Endodermal cell (in vitro differentiated cells): ENCODE results near the gene SAMD13. TPM values are rescaled to one million over a fixed set of nuclear protein-coding genes. Genes with fewer than 3 reads are reported as not detected.

Experiments used
- DNase-seq: peaks from one replicate; pipeline ENCODE4 v3.0.0-alpha.2; 2017
- H3K27ac ChIP-seq: 2 replicates; pipeline ENCODE4 v1.5.1; 2013; ENCODE audit warnings: mild to moderate bottlenecking, low read depth, low read length, moderate library complexity
- H3K27me3 ChIP-seq: 2 replicates; pipeline ENCODE4 v1.6.1; 2013; ENCODE audit warnings: mild to moderate bottlenecking, low read length, moderate library complexity; ENCODE audit not compliant: insufficient read depth, control insufficient read depth, poor library complexity, severe bottlenecking
- H3K36me3 ChIP-seq: 2 replicates; pipeline ENCODE4 v1.7.0; 2013; ENCODE audit warnings: mild to moderate bottlenecking, low read length, moderate library complexity; ENCODE audit not compliant: control insufficient read depth, insufficient read depth
- H3K4me1 ChIP-seq: one replicate; pipeline ENCODE4 v1.7.0; 2013; ENCODE audit warnings: low read length; ENCODE audit not compliant: control insufficient read depth, insufficient read depth
- H3K4me3 ChIP-seq: 2 replicates; pipeline ENCODE4 v1.5.1; 2013; ENCODE audit warnings: mild to moderate bottlenecking, low read length, moderate library complexity
- H3K9ac ChIP-seq: 2 replicates; pipeline ENCODE4 v1.6.1; 2013; ENCODE audit warnings: mild to moderate bottlenecking, low read length, moderate library complexity; ENCODE audit not compliant: poor library complexity, severe bottlenecking; ENCODE audit errors: extremely low read depth
- H3K9me3 ChIP-seq: 2 replicates; pipeline ENCODE4 v1.6.1; 2013; ENCODE audit warnings: mild to moderate bottlenecking, low read length, moderate library complexity; ENCODE audit not compliant: control insufficient read depth
- H3K27ac Mint-ChIP-seq: 2 replicates; pipeline ENCODE4 v1.8.0; 2020; ENCODE audit warnings: mixed read lengths
- H3K27me3 Mint-ChIP-seq: 2 replicates; pipeline ENCODE4 v1.8.0; 2021; ENCODE audit warnings: mild to moderate bottlenecking, mixed read lengths; ENCODE audit not compliant: insufficient read depth
- H3K36me3 Mint-ChIP-seq: 2 replicates; pipeline ENCODE4 v1.8.0; 2020; ENCODE audit warnings: low read depth, mixed read lengths
- H3K4me1 Mint-ChIP-seq: 2 replicates; pipeline ENCODE4 v1.8.0; 2020; ENCODE audit warnings: mixed read lengths
- H3K4me3 Mint-ChIP-seq: 2 replicates; pipeline ENCODE4 v1.8.0; 2020; ENCODE audit warnings: mild to moderate bottlenecking, moderate library complexity, mixed read lengths
- H3K9me3 Mint-ChIP-seq: 2 replicates; pipeline ENCODE4 v1.8.0; 2020; ENCODE audit warnings: mild to moderate bottlenecking, mixed read lengths
- WGBS, 2 experiments: methylation state at CpG; one replicate each; pipeline versions ENCODE4 v1.1.5 to v1.1.7; 2013; ENCODE audit warnings: missing lambda C conversion rate in 2 of 2, mixed read lengths in 1 of 2; ENCODE audit not compliant: insufficient coverage in 1 of 2, insufficient read length in 1 of 2; 5-methylcytosine and 5-hydroxymethylcytosine counted together
- total RNA-seq, 2 donors: library from RNA; stranded (reverse); fragmentation: NEBNext Ultra II Directional in 1 of 2; extraction: Animal tissue kit (Norgen Biotek cat#: 25700) in 1 of 2; gene quantifications; 2 replicates in 1 of 2; 3 replicates in 1 of 2; pipeline ENCODE4 v1.2.1, GENCODE V29; 2021
- TF ChIP-seq, protein P1 (sequence below): fragments of 200-600 bp; sonication (generic); conservative IDR thresholded peaks from 2 replicates; pipeline ENCODE4 v1.5.0; 2021; ENCODE audit warnings: antibody characterized with exemption, mild to moderate bottlenecking

SAMD13 gene
- total RNA-seq, 2 donors from 2014 or later, result 1.8 to 2.5 TPM

DNA sequence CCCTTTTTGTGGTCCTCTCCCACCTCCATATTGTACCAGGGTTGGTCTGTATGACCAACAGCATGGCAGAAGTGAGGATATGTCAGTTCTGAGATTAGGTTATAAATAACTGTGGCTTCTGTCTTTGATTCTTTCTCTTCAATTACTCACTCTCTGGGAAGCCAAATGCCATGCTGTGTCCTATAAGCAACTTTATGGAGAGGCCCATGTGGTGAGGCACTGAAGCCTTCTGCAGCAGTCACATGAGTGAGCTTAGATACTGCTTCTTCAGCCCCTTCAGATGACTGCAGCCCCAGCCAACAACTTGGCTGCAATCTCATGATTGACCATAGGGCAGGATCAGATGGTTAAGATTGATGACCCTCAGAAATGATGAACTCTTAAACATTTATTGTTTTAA lies 34.0 kb upstream of the SAMD13 start:
- Histone ChIP-seq H3K36me3 (no peaks in the 10 kb centered on the region), H3K27ac (no peak overlapping the region), H3K27me3 (no peaks in the 10 kb centered on the region), H3K4me3 (no peak overlapping the region), H3K9me3 (no peaks in the 10 kb centered on the region), H3K9ac (no peak overlapping the region), H3K4me1 (no peaks in the 10 kb centered on the region)
- H3K4me3 Mint-ChIP-seq, result no peak overlapping the region
- DNase-seq, result no peak
- H3K36me3 Mint-ChIP-seq, result no peaks in the 10 kb centered on the region
- no peaks in the 10 kb centered on the region for H3K27me3 Mint-ChIP-seq
- H3K27ac Mint-ChIP-seq, result no peak overlapping the region
- peaks cover 15% of the 10 kb centered on the region for H3K4me1 Mint-ChIP-seq
- H3K9me3 Mint-ChIP-seq, result no peaks in the 10 kb centered on the region
- TF ChIP-seq, protein P1, sequence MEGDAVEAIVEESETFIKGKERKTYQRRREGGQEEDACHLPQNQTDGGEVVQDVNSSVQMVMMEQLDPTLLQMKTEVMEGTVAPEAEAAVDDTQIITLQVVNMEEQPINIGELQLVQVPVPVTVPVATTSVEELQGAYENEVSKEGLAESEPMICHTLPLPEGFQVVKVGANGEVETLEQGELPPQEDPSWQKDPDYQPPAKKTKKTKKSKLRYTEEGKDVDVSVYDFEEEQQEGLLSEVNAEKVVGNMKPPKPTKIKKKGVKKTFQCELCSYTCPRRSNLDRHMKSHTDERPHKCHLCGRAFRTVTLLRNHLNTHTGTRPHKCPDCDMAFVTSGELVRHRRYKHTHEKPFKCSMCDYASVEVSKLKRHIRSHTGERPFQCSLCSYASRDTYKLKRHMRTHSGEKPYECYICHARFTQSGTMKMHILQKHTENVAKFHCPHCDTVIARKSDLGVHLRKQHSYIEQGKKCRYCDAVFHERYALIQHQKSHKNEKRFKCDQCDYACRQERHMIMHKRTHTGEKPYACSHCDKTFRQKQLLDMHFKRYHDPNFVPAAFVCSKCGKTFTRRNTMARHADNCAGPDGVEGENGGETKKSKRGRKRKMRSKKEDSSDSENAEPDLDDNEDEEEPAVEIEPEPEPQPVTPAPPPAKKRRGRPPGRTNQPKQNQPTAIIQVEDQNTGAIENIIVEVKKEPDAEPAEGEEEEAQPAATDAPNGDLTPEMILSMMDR, result no peak

DNA sequence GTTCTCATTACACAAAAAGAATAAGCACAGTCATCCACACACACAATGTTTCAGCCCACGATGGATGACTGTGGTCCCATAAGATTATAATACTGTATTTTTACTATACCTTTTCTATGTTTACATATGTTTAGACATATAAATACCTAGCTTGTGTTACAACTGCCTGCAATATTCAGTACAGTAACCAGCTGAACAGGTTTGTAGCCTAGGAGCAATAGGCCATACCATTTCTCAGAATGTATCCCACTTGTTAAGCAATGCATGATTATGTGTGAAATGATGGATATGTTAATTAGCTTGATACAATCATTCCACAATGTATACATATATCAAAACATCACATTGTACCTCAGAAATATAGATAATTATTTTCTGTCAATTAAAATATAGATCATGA lies 33.2 kb upstream of the SAMD13 start:
- no peaks in the 10 kb centered on the region for H3K4me1 ChIP-seq
- H3K4me1 Mint-ChIP-seq, result peaks cover 17% of the 10 kb centered on the region
- no peak overlapping the region for H3K27ac ChIP-seq
- H3K4me3 Mint-ChIP-seq, result no peak overlapping the region
- WGBS, 2 experiments, result no CpG with 5 or more reads among the region's 1 CpG
- H3K9me3 Mint-ChIP-seq, result no peaks in the 10 kb centered on the region
- no peaks in the 10 kb centered on the region for H3K9me3 ChIP-seq
- H3K4me3 ChIP-seq, result no peak overlapping the region
- no peaks in the 10 kb centered on the region for H3K36me3 Mint-ChIP-seq
- no peak overlapping the region for H3K27ac Mint-ChIP-seq
- H3K9ac ChIP-seq, result no peak overlapping the region
- H3K27me3 ChIP-seq, result no peaks in the 10 kb centered on the region
- TF ChIP-seq, protein P1, result no peak
- H3K36me3 ChIP-seq, result no peaks in the 10 kb centered on the region
- no peaks in the 10 kb centered on the region for H3K27me3 Mint-ChIP-seq
- no peak for DNase-seq

DNA sequence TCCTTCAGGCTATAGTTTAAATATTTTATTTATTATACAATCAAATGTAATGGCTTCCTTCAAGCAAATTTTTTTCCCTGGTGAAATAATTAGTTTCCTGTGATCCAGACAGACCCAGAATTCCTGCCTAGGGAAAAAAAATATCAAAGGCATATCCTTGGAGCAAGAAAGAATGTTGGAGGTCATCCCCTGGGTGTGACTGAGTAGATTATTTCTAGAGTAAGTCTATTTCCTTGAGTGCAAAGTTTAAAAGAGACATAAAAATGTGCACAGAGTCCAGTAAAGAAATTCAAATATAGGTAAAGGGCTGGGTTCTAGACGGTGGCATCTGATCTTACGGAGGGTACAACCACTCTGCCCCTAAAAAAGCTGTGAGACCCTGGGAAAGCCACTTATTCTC lies 32.2 kb upstream of the SAMD13 start:
- H3K9me3 ChIP-seq, result no peaks in the 10 kb centered on the region
- H3K4me3 ChIP-seq, result no peak overlapping the region
- Mint-ChIP-seq H3K4me1 (peaks cover 17% of the 10 kb centered on the region), H3K27ac (no peak overlapping the region), H3K27me3 (no peaks in the 10 kb centered on the region), H3K4me3 (no peak overlapping the region), H3K9me3 (no peaks in the 10 kb centered on the region), H3K36me3 (no peaks in the 10 kb centered on the region)
- H3K27me3 ChIP-seq, result no peaks in the 10 kb centered on the region
- no peak overlapping the region for H3K27ac ChIP-seq
- H3K4me1 ChIP-seq, result no peaks in the 10 kb centered on the region
- DNase-seq, result no peak
- H3K36me3 ChIP-seq, result no peaks in the 10 kb centered on the region
- no peak overlapping the region for H3K9ac ChIP-seq
- 89% methylated on average over 2 of the region's 2 CpGs; no CpG with 5 or more reads in 1 of the 2 experiments for WGBS, 2 experiments
- TF ChIP-seq, protein P1, result no peak
